Ovary (tissue), 3 donors: ENCODE results near the gene PTPRN2.

Source experiments
- CTCF ChIP-seq, 3 donors: fragments of 450-650 bp in 2 of 3; fragments of 200-600 bp in 1 of 3; IDR thresholded peaks; one replicate each; pipeline versions ENCODE4 v1.5.1 to v1.8.0; 2016 to 2022; ENCODE audit warnings: antibody characterized with exemption in 3 of 3, mild to moderate bottlenecking in 1 of 3
- POLR2A ChIP-seq: fragments of 450-650 bp; IDR thresholded peaks from one replicate; pipeline ENCODE4 v1.6.1; 2017; ENCODE audit warnings: antibody characterized with exemption, mild to moderate bottlenecking, moderate library complexity
- donor health status: DM: no; HTN: no; CAD: no.

- TF ChIP-seq CTCF (IDR thresholded peaks at IDR 0.05) (no peak), POLR2A (no peak)
These were observed 341.2 kb downstream of the PTPRN2 start for GRCh38 chr7:158246272-158246959.
